Measurements from ENCODE around the gene E4F1. TPM values are rescaled to one million over a fixed set of nuclear protein-coding genes. Genes with fewer than 3 reads are reported as not detected.

Gene E4F1
- polyA plus RNA-seq, 3 donors: 4.9 to 50.9 (median 5.8) TPM

GRCh38 chr16:2226918-2227317, 3.5 kb downstream of the E4F1 start:
- peaks cover 42% of the 10 kb centered on the region for H3K79me2 ChIP-seq (ENCODE audit: insufficient read depth, low read length)
- Mint-ChIP-seq H3K36me3 (peaks cover 28 to 49% of the 10 kb centered on the region in 2 donors), H3K9me3 (no peaks in the 10 kb centered on the region), H3K27ac (peak overlapping the region in 2 of 7 donors; percentile 32 to 74), H3K4me3 (no peak overlapping the region), H3K27me3 (ENCODE audit: low read depth in 3 of 3) (peaks cover 0 to 2% (median 0%) of the 10 kb centered on the region in 3 donors), H3K4me1 (peaks cover 22% of the 10 kb centered on the region)
- WGBS (ENCODE audit: insufficient coverage): 92% methylated on average over 2 of the region's 6 CpGs
- no peak overlapping the region for H3K27ac ChIP-seq (ENCODE audit: low read depth in 1 of 2, low read length in 2 of 2)
- H2AFZ ChIP-seq (ENCODE audit: insufficient read depth, low read depth, low read length, poor library complexity, severe bottlenecking): no peak overlapping the region
- no peak overlapping the region for H3K9ac ChIP-seq (ENCODE audit: insufficient read depth, low read length, poor library complexity, severe bottlenecking)
- H3K4me3 ChIP-seq (replicated peaks in 1 of 3; ENCODE audit: low read depth in 2 of 3, low read length in 3 of 3): no peak overlapping the region
- no peak overlapping the region for H3K4me2 ChIP-seq (replicated peaks; ENCODE audit: extremely low read depth, low read length, poor library complexity, severe bottlenecking)
- no peaks in the 10 kb centered on the region for H3K9me3 ChIP-seq (replicated peaks in 1 of 2; ENCODE audit: control insufficient read depth in 1 of 2, insufficient read depth in 1 of 2, low read length in 2 of 2)
- no peak for DNase-seq
- H4K20me1 ChIP-seq (ENCODE audit: insufficient read depth, low read length): peaks cover 15% of the 10 kb centered on the region
- H3K27me3 ChIP-seq (ENCODE audit: control insufficient read depth in 2 of 2, insufficient read depth in 2 of 2, low read length in 2 of 2): no peaks in the 10 kb centered on the region
- intact Hi-C loops (cut with micrococcal nuclease): no loop called here
- no peak for TF ChIP-seq CTCF (IDR thresholded peaks at IDR 0.05)
- H3K36me3 ChIP-seq (replicated peaks in 1 of 2; ENCODE audit: control insufficient read depth in 1 of 2, insufficient read depth in 2 of 2, low read length in 2 of 2): peaks cover 37 to 50% of the 10 kb centered on the region in 2 donors
- peaks cover 13 to 17% of the 10 kb centered on the region in 2 donors for H3K4me1 ChIP-seq (ENCODE audit: control insufficient read depth in 1 of 2, insufficient read depth in 2 of 2, low read length in 2 of 2)

GRCh38 chr16:2228161-2228824, 4.9 kb downstream of the E4F1 start:
- H3K4me2 ChIP-seq (replicated peaks; ENCODE audit: extremely low read depth, low read length, poor library complexity, severe bottlenecking): no peak overlapping the region
- Mint-ChIP-seq H3K4me1 (peaks cover 22% of the 10 kb centered on the region), H3K27ac (peak overlapping the region in 1 of 7 donors; percentile 12), H3K4me3 (no peak overlapping the region), H3K9me3 (no peaks in the 10 kb centered on the region), H3K27me3 (ENCODE audit: low read depth in 3 of 3) (peaks cover 0 to 2% (median 0%) of the 10 kb centered on the region in 3 donors), H3K36me3 (peaks cover 34 to 57% of the 10 kb centered on the region in 2 donors)
- H4K20me1 ChIP-seq (ENCODE audit: insufficient read depth, low read length): peaks cover 15% of the 10 kb centered on the region
- 98% methylated on average over 19 of the region's 25 CpGs for WGBS (ENCODE audit: insufficient coverage)
- H3K27me3 ChIP-seq (ENCODE audit: control insufficient read depth in 2 of 2, insufficient read depth in 2 of 2, low read length in 2 of 2): no peaks in the 10 kb centered on the region
- peaks cover 42% of the 10 kb centered on the region for H3K79me2 ChIP-seq (ENCODE audit: insufficient read depth, low read length)
- no peaks in the 10 kb centered on the region for H3K9me3 ChIP-seq (replicated peaks in 1 of 2; ENCODE audit: control insufficient read depth in 1 of 2, insufficient read depth in 1 of 2, low read length in 2 of 2)
- DNase-seq: no peak
- no peak overlapping the region for H3K4me3 ChIP-seq (replicated peaks in 1 of 3; ENCODE audit: low read depth in 2 of 3, low read length in 3 of 3)
- H3K9ac ChIP-seq (ENCODE audit: insufficient read depth, low read length, poor library complexity, severe bottlenecking): no peak overlapping the region
- no peak overlapping the region for H3K27ac ChIP-seq (ENCODE audit: low read depth in 1 of 2, low read length in 2 of 2)
- H2AFZ ChIP-seq (ENCODE audit: insufficient read depth, low read depth, low read length, poor library complexity, severe bottlenecking): no peak overlapping the region
- intact Hi-C loops (cut with micrococcal nuclease): no loop called here
- peaks cover 10 to 14% of the 10 kb centered on the region in 2 donors for H3K4me1 ChIP-seq (ENCODE audit: control insufficient read depth in 1 of 2, insufficient read depth in 2 of 2, low read length in 2 of 2)
- TF ChIP-seq CTCF (IDR thresholded peaks at IDR 0.05): no peak
- H3K36me3 ChIP-seq (replicated peaks in 1 of 2; ENCODE audit: control insufficient read depth in 1 of 2, insufficient read depth in 2 of 2, low read length in 2 of 2): peaks cover 50 to 64% of the 10 kb centered on the region in 2 donors
